IMR-90 (cell line): ENCODE measurements around the gene DOK4. TPM values are rescaled to one million over a fixed set of nuclear protein-coding genes. Genes with fewer than 3 reads are reported as not detected.

Source experiments
- ATAC-seq: fragments of 200-7000 bp; cut with Tn5 transposase; 2 replicates; pipeline ENCODE4 v1.9.1; 2020; ENCODE audit warnings: low read depth, mild to moderate bottlenecking, moderate library complexity
- BruUV-seq: library from RNA; stranded (reverse); fragments of 400-500 nt; replicated peaks from 2 replicates; lab custom pipeline; 2021; lab: Mats Ljungman, UMichigan
- CTCF ChIA-PET: fragments of 300-600 bp; formaldehyde crosslinking; extraction: SDS; loops from one replicate; lab custom pipeline; 2021; ENCODE audit warnings: antibody characterized with exemption; lab: Yijun Ruan, JAX
- POLR2A ChIA-PET: fragments of 300-600 bp; sonication (Branson Sonifier 250); formaldehyde crosslinking; loops from one replicate; lab custom pipeline; 2022; ENCODE audit warnings: antibody characterized with exemption; ENCODE audit not compliant: unreplicated experiment; lab: Charles Lee
- DNase-seq: peaks from one replicate; pipeline ENCODE4 v3.0.0; 2013
- H2AFZ ChIP-seq: replicated peaks from 2 replicates; pipeline ENCODE3; 2013; ENCODE audit warnings: low read length, mild to moderate bottlenecking; ENCODE audit not compliant: poor library complexity
- H2AK5ac ChIP-seq: 2 replicates; pipeline ENCODE4 v1.6.1; 2013; ENCODE audit warnings: low read depth, low read length, inconsistent platforms
- H2AK9ac ChIP-seq: replicated peaks from 2 replicates; pipeline ENCODE3; 2013; ENCODE audit warnings: mild to moderate bottlenecking, low read depth, low read length, moderate library complexity; ENCODE audit not compliant: poor library complexity
- H2BK120ac ChIP-seq: 2 replicates; pipeline ENCODE4 v1.6.1; 2013; ENCODE audit warnings: low read depth, low read length, inconsistent platforms
- H2BK15ac ChIP-seq: 3 replicates; pipeline ENCODE4 v1.6.1; 2013; ENCODE audit warnings: low read depth, low read length, inconsistent platforms
- H2BK20ac ChIP-seq: 2 replicates; pipeline ENCODE4 v1.6.1; 2013; ENCODE audit warnings: low read depth, mild to moderate bottlenecking, inconsistent platforms, low read length, moderate library complexity
- H2BK5ac ChIP-seq: 2 replicates; pipeline ENCODE4 v1.6.1; 2013; ENCODE audit warnings: mild to moderate bottlenecking, low read depth, low read length, inconsistent platforms; ENCODE audit not compliant: poor library complexity, severe bottlenecking
- H3K14ac ChIP-seq: replicated peaks from 2 replicates; pipeline ENCODE4 v1.6.1; 2013; ENCODE audit warnings: low read depth, low read length, inconsistent platforms
- H3K18ac ChIP-seq: 2 replicates; pipeline ENCODE4 v1.6.1; 2013; ENCODE audit warnings: low read depth, low read length, control low read depth
- H3K23ac ChIP-seq: 2 replicates; pipeline ENCODE4 v1.6.1; 2013; ENCODE audit warnings: low read depth, low read length, inconsistent platforms
- H3K27ac ChIP-seq: 2 replicates; pipeline ENCODE4 v1.5.1; 2013; ENCODE audit warnings: mild to moderate bottlenecking, control low read depth, low read length; ENCODE audit not compliant: insufficient read depth
- H3K27me3 ChIP-seq: 2 replicates; pipeline ENCODE4 v1.6.1; 2013; ENCODE audit warnings: low read length; ENCODE audit not compliant: control insufficient read depth, insufficient read depth
- H3K36me3 ChIP-seq: 2 replicates; pipeline ENCODE4 v1.6.1; 2013; ENCODE audit warnings: low read length, mixed read lengths; ENCODE audit not compliant: control insufficient read depth, insufficient read depth
- H3K4ac ChIP-seq: 2 replicates; pipeline ENCODE4 v1.6.1; 2013; ENCODE audit warnings: low read depth, low read length, inconsistent platforms
- H3K4me1 ChIP-seq: 2 replicates; pipeline ENCODE4 v1.6.1; 2013; ENCODE audit warnings: low read length, mixed read lengths; ENCODE audit not compliant: control insufficient read depth, insufficient read depth
- H3K4me2 ChIP-seq: 2 replicates; pipeline ENCODE4 v1.6.1; 2013; ENCODE audit warnings: low read depth, mild to moderate bottlenecking, control low read depth, low read length, moderate library complexity
- H3K4me3 ChIP-seq: 2 replicates; pipeline ENCODE4 v1.5.1; 2013; ENCODE audit warnings: low read depth, mild to moderate bottlenecking, control low read depth, low read length, moderate library complexity; ENCODE audit not compliant: insufficient read depth
- H3K56ac ChIP-seq: 2 replicates; pipeline ENCODE4 v1.6.1; 2013; ENCODE audit warnings: low read length, inconsistent platforms; ENCODE audit not compliant: insufficient read depth; ENCODE audit errors: extremely low read depth
- H3K79me1 ChIP-seq, 2 experiments: 2 replicates each; pipeline ENCODE4 v1.6.1; 2013; ENCODE audit warnings: low read length in 2 of 2, inconsistent platforms in 1 of 2, low read depth in 1 of 2
- H3K9ac ChIP-seq: 2 replicates; pipeline ENCODE4 v1.6.1; 2013; ENCODE audit warnings: low read depth, low read length, control low read depth
- H3K9me1 ChIP-seq: 2 replicates; pipeline ENCODE4 v1.6.1; 2013; ENCODE audit warnings: low read length, inconsistent platforms; ENCODE audit not compliant: insufficient read depth
- H3K9me3 ChIP-seq: 2 replicates; pipeline ENCODE4 v1.6.1; 2013; ENCODE audit warnings: low read length; ENCODE audit not compliant: control insufficient read depth, insufficient read depth
- H4K20me1 ChIP-seq: 2 replicates; pipeline ENCODE4 v1.6.1; 2013; ENCODE audit warnings: low read length, inconsistent platforms; ENCODE audit not compliant: insufficient read depth
- H4K5ac ChIP-seq: 2 replicates; pipeline ENCODE4 v1.6.1; 2013; ENCODE audit warnings: mild to moderate bottlenecking, low read depth, low read length, control low read depth
- H4K8ac ChIP-seq, 2 experiments: 2 replicates each; pipeline ENCODE4 v1.6.1; 2013; ENCODE audit warnings: low read depth in 2 of 2, low read length in 2 of 2, control low read depth in 1 of 2, inconsistent platforms in 1 of 2
- H4K91ac ChIP-seq: 2 replicates; pipeline ENCODE4 v1.6.1; 2013; ENCODE audit warnings: low read depth, low read length, inconsistent platforms; ENCODE audit not compliant: insufficient read depth
- BHLHE40 ChIP-seq: fragments of 150-350 bp; IDR thresholded peaks from 2 replicates; pipeline ENCODE4 v1.6.1; 2016; ENCODE audit warnings: mild to moderate bottlenecking, low read depth, low read length
- CHD1 ChIP-seq: IDR thresholded peaks from 2 replicates; pipeline ENCODE4 v1.6.1; 2012; ENCODE audit warnings: low read depth, low read length, improper control_type of control experiment
- CTCF ChIP-seq: conservative IDR thresholded peaks from 2 replicates; pipeline ENCODE4 v1.5.1; 2012; ENCODE audit warnings: mild to moderate bottlenecking, low read depth, low read length, improper control_type of control experiment
- ELK1 ChIP-seq: fragments of 150-350 bp; IDR thresholded peaks from 2 replicates; pipeline ENCODE4 v1.6.1; 2016; ENCODE audit warnings: low read depth, mild to moderate bottlenecking, low read length, moderate library complexity, borderline replicate concordance
- FOS ChIP-seq: fragments of 150-350 bp; IDR thresholded peaks from 2 replicates; pipeline ENCODE4 v1.6.1; 2016; ENCODE audit warnings: low read depth, low read length
- RAD21 ChIP-seq: IDR thresholded peaks from 2 replicates; pipeline ENCODE4 v1.6.1; 2012; ENCODE audit warnings: low read length, improper control_type of control experiment
- RCOR1 ChIP-seq: IDR thresholded peaks from 2 replicates; pipeline ENCODE4 v1.6.1; 2012; ENCODE audit warnings: mild to moderate bottlenecking, low read length, improper control_type of control experiment; ENCODE audit not compliant: insufficient replicate concordance
- USF2 ChIP-seq: fragments of 150-350 bp; IDR thresholded peaks from 2 replicates; pipeline ENCODE4 v1.6.1; 2017; ENCODE audit warnings: mild to moderate bottlenecking, antibody characterized with exemption, low read length, low read depth
- WGBS, 2 experiments: methylation state at CpG; one replicate each; pipeline versions ENCODE4 v1.1.5 to v1.1.7; 2013; ENCODE audit warnings: missing lambda C conversion rate in 2 of 2; ENCODE audit not compliant: insufficient read length in 1 of 2; ENCODE audit errors: extremely low coverage in 2 of 2; 5-methylcytosine and 5-hydroxymethylcytosine counted together
- dilution Hi-C: fragments of 300-500 bp; cut with HindIII; formaldehyde crosslinking; loops from one replicate; pipeline ENCODE4 v1.14.3; 2018; ENCODE audit warnings: low sequenced_read_pairs; ENCODE audit not compliant: unreplicated experiment
- in situ Hi-C: fragments of 300-500 bp; cut with MboI; formaldehyde crosslinking; loops from 3 replicates; pipeline ENCODE4 v1.14.3; 2019; ENCODE audit warnings: low sequenced_read_pairs, inconsistent platforms, mixed read lengths
- intact Hi-C: fragments of 100-400 bp; cut with micrococcal nuclease; formaldehyde crosslinking; loops from 2 replicates; pipeline ENCODE4 v1.10.0; 2022
- polyA plus RNA-seq, 3 experiments: library from polyadenylated mRNA; depleted of rRNA; stranded (reverse); fragments of >200 nt; gene quantifications; 2 replicates each; pipeline ENCODE4 v1.2.3, GENCODE V29; 2012; ENCODE audit warnings: low replicate concordance in 1 of 3
- total RNA-seq: library from RNA; depleted of rRNA; stranded (reverse); fragments of >200 nt; gene quantifications from 2 replicates; pipeline ENCODE4 v1.2.3, GENCODE V29; 2012

Gene DOK4
- total and polyA plus RNA-seq, 2 of the 4 experiments (the other 2 are of a cell fraction) = 22.0 to 25.9 TPM

- Histone ChIP-seq H3K14ac (no peak overlapping the region), H3K4me2 (no peak overlapping the region), H3K9me3 (no peaks in the 10 kb centered on the region), H2BK20ac (no peak overlapping the region), H3K4me3 (no peak overlapping the region), H4K5ac (no peak overlapping the region), H3K56ac (no peak overlapping the region), H3K27ac (no peak overlapping the region), H2BK15ac (no peak overlapping the region), H3K18ac (no peak overlapping the region), H3K4me1 (peaks cover 2% of the 10 kb centered on the region), H3K9ac (no peak overlapping the region), H3K9me1 (no peaks in the 10 kb centered on the region), H3K79me1 (no peaks in the 10 kb centered on the region), H2AFZ (no peak overlapping the region), H3K36me3 (peaks cover 15% of the 10 kb centered on the region), H4K91ac (no peak overlapping the region), H4K20me1 (no peaks in the 10 kb centered on the region), H2BK5ac (no peak overlapping the region), H3K4ac (no peak overlapping the region), H4K8ac (no peak overlapping the region), H2AK9ac (no peak overlapping the region), H3K23ac (no peak overlapping the region), H2AK5ac (no peak overlapping the region), H3K27me3 (no peaks in the 10 kb centered on the region), H2BK120ac (no peak overlapping the region)
- POLR2A ChIA-PET = no interaction called here
- WGBS, 2 experiments = 59% methylated on average over 3 of the region's 3 CpGs; no CpG with 5 or more reads in 1 of the 2 experiments
- intact Hi-C loops (no loop called here), dilution Hi-C loops (no loop called here), in situ Hi-C loops (no loop called here)
- DNase-seq = no peak
- ATAC-seq = no peak
- TF ChIP-seq USF2 = no peak
- TF ChIP-seq RCOR1 = no peak
- TF ChIP-seq FOS = no peak
- TF ChIP-seq ELK1 = no peak
- no peak for TF ChIP-seq CHD1
- TF ChIP-seq RAD21 = no peak
- no peak for TF ChIP-seq CTCF
- TF ChIP-seq BHLHE40 = no peak
- CTCF ChIA-PET = interaction anchor here (1.5 to 4.5 kb wide), 2 partner anchors 95 to 124 kb away, joined by 4 to 30 read pairs; no protein-coding TSS in a partner anchor
- BruUV-seq = no TSS peak
Measured at GRCh38 chr16:57424583-57424982, 61.7 kb downstream of the DOK4 start.
